GM12872 (cell line): ENCODE measurements around the gene PITPNM3.

Source experiments
- CTCF ChIP-seq: IDR thresholded peaks from 3 replicates; pipeline ENCODE4 v1.5.1; 2011; ENCODE audit warnings: low read depth, mild to moderate bottlenecking, low read length, moderate library complexity; ENCODE audit not compliant: insufficient read depth

PITPNM3 gene

DNA sequence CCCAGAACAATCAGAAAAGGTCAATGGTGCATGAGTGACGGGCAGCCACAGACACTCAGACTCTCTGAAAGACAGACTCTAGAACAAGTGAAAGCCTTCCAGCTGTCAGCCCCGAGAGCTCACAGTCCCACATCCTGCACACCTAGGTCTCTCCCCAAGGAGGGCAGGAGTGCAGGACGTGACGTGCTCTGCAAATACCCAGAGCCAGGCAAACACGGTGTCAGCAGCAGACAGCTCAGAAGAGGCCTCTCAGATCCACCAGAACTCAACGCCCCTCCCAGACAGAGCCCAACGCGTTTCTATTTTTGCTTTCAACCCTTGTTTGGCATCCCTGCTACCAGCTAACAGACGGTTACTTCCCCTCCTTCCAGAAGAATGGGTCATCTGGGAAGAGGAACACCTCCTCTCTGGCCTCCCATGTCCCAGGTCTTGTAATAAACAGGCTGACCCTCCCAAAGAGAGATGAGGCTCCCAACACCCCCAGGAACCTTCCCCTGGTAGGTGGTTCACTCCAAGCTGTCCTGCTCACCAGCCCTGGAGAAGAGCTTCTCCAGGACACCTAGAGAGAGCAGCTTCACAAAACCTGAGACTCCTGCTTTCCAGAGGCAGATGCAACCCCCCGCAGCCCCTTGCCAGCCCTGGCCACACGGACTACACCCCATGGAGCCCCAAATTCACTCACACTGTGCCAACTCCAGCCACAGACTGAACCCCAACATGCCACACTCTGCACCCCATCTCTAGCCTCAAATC is 7.6 kb downstream of the PITPNM3 start:
- TF ChIP-seq CTCF: no peak

- no peak for TF ChIP-seq CTCF
Measured at GRCh38 chr17:6548034-6548433, 8.3 kb downstream of the PITPNM3 start.

DNA sequence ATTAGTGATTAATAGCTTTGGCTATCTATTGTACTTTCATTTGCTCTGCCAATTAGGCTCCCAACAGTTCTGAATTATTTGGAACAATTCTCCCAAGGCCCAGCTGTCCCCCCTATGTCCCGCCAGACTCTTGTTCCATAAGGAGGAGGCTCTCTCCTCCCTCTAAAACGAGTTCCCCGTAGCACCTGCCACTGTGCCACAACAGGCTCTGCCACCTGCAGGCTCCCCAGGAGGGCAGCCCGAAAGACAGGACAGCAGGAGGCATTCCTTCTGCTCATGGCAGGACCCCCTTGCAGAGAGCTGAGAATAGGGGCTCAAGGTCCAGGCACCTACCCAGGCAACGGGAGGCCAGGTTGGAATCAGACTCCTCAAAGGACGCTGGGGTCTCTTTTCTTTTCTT is 9.0 kb downstream of the PITPNM3 start:
- TF ChIP-seq CTCF: no peak

- no peak for TF ChIP-seq CTCF
Measured at GRCh38 chr17:6546069-6546718, 10.2 kb downstream of the PITPNM3 start.

- no peak for TF ChIP-seq CTCF
Measured at GRCh38 chr17:6545291-6545690, 11.1 kb downstream of the PITPNM3 start.

DNA sequence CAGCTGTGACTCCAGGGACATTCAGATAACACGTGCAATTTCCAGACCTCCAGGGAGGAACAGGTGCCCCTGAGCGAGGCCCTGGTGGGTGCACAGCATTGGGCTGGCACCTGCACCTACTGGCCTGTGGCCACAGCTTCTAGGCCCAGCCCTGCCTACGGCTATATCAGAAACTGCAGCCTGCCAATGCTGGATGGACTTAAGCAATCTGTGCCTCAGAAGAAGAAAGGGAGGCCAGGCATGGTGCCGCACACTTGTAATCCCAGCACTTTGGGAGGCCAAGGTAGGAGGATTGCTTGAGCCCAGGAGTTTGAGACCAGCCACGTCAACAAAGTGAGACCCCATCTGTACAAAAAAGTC is 12.4 kb downstream of the PITPNM3 start:
- no peak for TF ChIP-seq CTCF

- no peak for TF ChIP-seq CTCF
Measured at GRCh38 chr17:6543079-6544010, 13.0 kb downstream of the PITPNM3 start.
